ENCODE data around the gene ZNF385D. TPM values are rescaled to one million over a fixed set of nuclear protein-coding genes. Genes with fewer than 3 reads are reported as not detected.

Gene ZNF385D
- total RNA-seq, 1 experiment from 2014 or later = 0.28 TPM

GRCh38 chr3:21745966-21746365, 5.0 kb downstream of the ZNF385D start:
- H3K9me2 ChIP-seq (ENCODE audit: insufficient read depth) = no peaks in the 10 kb centered on the region
- no peak for DNase-seq
- no peak overlapping the region for H3K27ac ChIP-seq
- H2AFZ ChIP-seq = no peak overlapping the region
- no peaks in the 10 kb centered on the region for H3K79me2 ChIP-seq (ENCODE audit: low read depth)
- no peaks in the 10 kb centered on the region for H3K36me3 ChIP-seq (ENCODE audit: low read depth)
- intact Hi-C loops (cut with micrococcal nuclease; ENCODE audit: unreplicated experiment) = no loop called here
- no peaks in the 10 kb centered on the region for H4K20me1 ChIP-seq (ENCODE audit: insufficient read depth)
- H3K4me1 ChIP-seq (replicated peaks; ENCODE audit: insufficient read depth) = no peaks in the 10 kb centered on the region
- H3K4me2 ChIP-seq = no peak overlapping the region
- H3K4me3 ChIP-seq = no peak overlapping the region
- no peaks in the 10 kb centered on the region for H3K9me3 ChIP-seq (ENCODE audit: insufficient read depth, low read depth)
- ChIA-PET POLR2A (ENCODE audit: unreplicated experiment) (no interaction called here), CTCF (no interaction called here)
- no peaks in the 10 kb centered on the region for H3K27me3 ChIP-seq (ENCODE audit: insufficient read depth, low read depth)
- no peaks in the 10 kb centered on the region for H3F3A ChIP-seq (ENCODE audit: insufficient read depth, low read depth)
- no TSS peak for BruUV-seq (replicated peaks)
- TF ChIP-seq, protein P1, sequence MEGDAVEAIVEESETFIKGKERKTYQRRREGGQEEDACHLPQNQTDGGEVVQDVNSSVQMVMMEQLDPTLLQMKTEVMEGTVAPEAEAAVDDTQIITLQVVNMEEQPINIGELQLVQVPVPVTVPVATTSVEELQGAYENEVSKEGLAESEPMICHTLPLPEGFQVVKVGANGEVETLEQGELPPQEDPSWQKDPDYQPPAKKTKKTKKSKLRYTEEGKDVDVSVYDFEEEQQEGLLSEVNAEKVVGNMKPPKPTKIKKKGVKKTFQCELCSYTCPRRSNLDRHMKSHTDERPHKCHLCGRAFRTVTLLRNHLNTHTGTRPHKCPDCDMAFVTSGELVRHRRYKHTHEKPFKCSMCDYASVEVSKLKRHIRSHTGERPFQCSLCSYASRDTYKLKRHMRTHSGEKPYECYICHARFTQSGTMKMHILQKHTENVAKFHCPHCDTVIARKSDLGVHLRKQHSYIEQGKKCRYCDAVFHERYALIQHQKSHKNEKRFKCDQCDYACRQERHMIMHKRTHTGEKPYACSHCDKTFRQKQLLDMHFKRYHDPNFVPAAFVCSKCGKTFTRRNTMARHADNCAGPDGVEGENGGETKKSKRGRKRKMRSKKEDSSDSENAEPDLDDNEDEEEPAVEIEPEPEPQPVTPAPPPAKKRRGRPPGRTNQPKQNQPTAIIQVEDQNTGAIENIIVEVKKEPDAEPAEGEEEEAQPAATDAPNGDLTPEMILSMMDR (conservative IDR thresholded peaks at IDR 0.05) = no peak
- no peak for TF ChIP-seq EZH2 (IDR thresholded peaks at IDR 0.05; ENCODE audit: low read depth)

GRCh38 chr3:21744793-21745192, 6.2 kb downstream of the ZNF385D start:
- intact Hi-C loops (cut with micrococcal nuclease; ENCODE audit: unreplicated experiment) = no loop called here
- ChIA-PET CTCF (no interaction called here), POLR2A (ENCODE audit: unreplicated experiment) (no interaction called here)
- Histone ChIP-seq H3K9me2 (ENCODE audit: insufficient read depth) (no peaks in the 10 kb centered on the region), H3F3A (ENCODE audit: insufficient read depth, low read depth) (no peaks in the 10 kb centered on the region), H3K4me1 (replicated peaks; ENCODE audit: insufficient read depth) (no peaks in the 10 kb centered on the region), H4K20me1 (ENCODE audit: insufficient read depth) (no peaks in the 10 kb centered on the region), H2AFZ (no peak overlapping the region), H3K79me2 (ENCODE audit: low read depth) (no peaks in the 10 kb centered on the region), H3K27ac (no peak overlapping the region), H3K4me2 (no peak overlapping the region), H3K36me3 (ENCODE audit: low read depth) (no peaks in the 10 kb centered on the region), H3K9me3 (ENCODE audit: insufficient read depth, low read depth) (no peaks in the 10 kb centered on the region), H3K27me3 (ENCODE audit: insufficient read depth, low read depth) (no peaks in the 10 kb centered on the region), H3K4me3 (no peak overlapping the region)
- DNase-seq = no peak
- TF ChIP-seq, protein P1 (conservative IDR thresholded peaks at IDR 0.05) = no peak
- TF ChIP-seq EZH2 (IDR thresholded peaks at IDR 0.05; ENCODE audit: low read depth) = no peak
- BruUV-seq (replicated peaks) = no TSS peak

- ChIA-PET CTCF (no interaction called here), POLR2A (ENCODE audit: unreplicated experiment) (no interaction called here)
- no TSS peak for BruUV-seq (replicated peaks)
- no peaks in the 10 kb centered on the region for H3K9me2 ChIP-seq (ENCODE audit: insufficient read depth)
- intact Hi-C loops (cut with micrococcal nuclease; ENCODE audit: unreplicated experiment) = no loop called here
- H3K4me3 ChIP-seq = no peak overlapping the region
- DNase-seq = no peak
- H3K4me1 ChIP-seq (replicated peaks; ENCODE audit: insufficient read depth) = no peaks in the 10 kb centered on the region
- no peaks in the 10 kb centered on the region for H4K20me1 ChIP-seq (ENCODE audit: insufficient read depth)
- no peak overlapping the region for H3K4me2 ChIP-seq
- no peaks in the 10 kb centered on the region for H3K27me3 ChIP-seq (ENCODE audit: insufficient read depth, low read depth)
- TF ChIP-seq, protein P1 (conservative IDR thresholded peaks at IDR 0.05) = no peak
- no peak for TF ChIP-seq EZH2 (IDR thresholded peaks at IDR 0.05; ENCODE audit: low read depth)
- no peaks in the 10 kb centered on the region for H3K36me3 ChIP-seq (ENCODE audit: low read depth)
- H3K27ac ChIP-seq = no peak overlapping the region
- H3F3A ChIP-seq (ENCODE audit: insufficient read depth, low read depth) = no peaks in the 10 kb centered on the region
- H2AFZ ChIP-seq = peak overlapping the region; percentile 48; the same call in 1 of the 2 replicates
- no peaks in the 10 kb centered on the region for H3K79me2 ChIP-seq (ENCODE audit: low read depth)
- no peaks in the 10 kb centered on the region for H3K9me3 ChIP-seq (ENCODE audit: insufficient read depth, low read depth)
Observed at GRCh38 chr3:21738935-21739702, 11.9 kb downstream of the ZNF385D start.

Measured in PC-9 (cell line).